Endodermal cell (in vitro differentiated cells): ENCODE results near the gene ZNF790. TPM values are rescaled to one million over a fixed set of nuclear protein-coding genes. Genes with fewer than 3 reads are reported as not detected.
"Not testable (repeated sequence)": the region's sequence is repeated elsewhere in the genome, so short reads cannot be mapped to it uniquely, and the experiment has no call there.

Source experiments
- DNase-seq: peaks from one replicate; pipeline ENCODE4 v3.0.0-alpha.2; 2017
- H3K27ac ChIP-seq: 2 replicates; pipeline ENCODE4 v1.5.1; 2013; ENCODE audit warnings: mild to moderate bottlenecking, low read depth, low read length, moderate library complexity
- H3K27me3 ChIP-seq: 2 replicates; pipeline ENCODE4 v1.6.1; 2013; ENCODE audit warnings: mild to moderate bottlenecking, low read length, moderate library complexity; ENCODE audit not compliant: insufficient read depth, control insufficient read depth, poor library complexity, severe bottlenecking
- H3K36me3 ChIP-seq: 2 replicates; pipeline ENCODE4 v1.7.0; 2013; ENCODE audit warnings: mild to moderate bottlenecking, low read length, moderate library complexity; ENCODE audit not compliant: control insufficient read depth, insufficient read depth
- H3K4me1 ChIP-seq: one replicate; pipeline ENCODE4 v1.7.0; 2013; ENCODE audit warnings: low read length; ENCODE audit not compliant: control insufficient read depth, insufficient read depth
- H3K4me3 ChIP-seq: 2 replicates; pipeline ENCODE4 v1.5.1; 2013; ENCODE audit warnings: mild to moderate bottlenecking, low read length, moderate library complexity
- H3K9ac ChIP-seq: 2 replicates; pipeline ENCODE4 v1.6.1; 2013; ENCODE audit warnings: mild to moderate bottlenecking, low read length, moderate library complexity; ENCODE audit not compliant: poor library complexity, severe bottlenecking; ENCODE audit errors: extremely low read depth
- H3K9me3 ChIP-seq: 2 replicates; pipeline ENCODE4 v1.6.1; 2013; ENCODE audit warnings: mild to moderate bottlenecking, low read length, moderate library complexity; ENCODE audit not compliant: control insufficient read depth
- H3K27ac Mint-ChIP-seq: 2 replicates; pipeline ENCODE4 v1.8.0; 2020; ENCODE audit warnings: mixed read lengths
- H3K27me3 Mint-ChIP-seq: 2 replicates; pipeline ENCODE4 v1.8.0; 2021; ENCODE audit warnings: mild to moderate bottlenecking, mixed read lengths; ENCODE audit not compliant: insufficient read depth
- H3K36me3 Mint-ChIP-seq: 2 replicates; pipeline ENCODE4 v1.8.0; 2020; ENCODE audit warnings: low read depth, mixed read lengths
- H3K4me1 Mint-ChIP-seq: 2 replicates; pipeline ENCODE4 v1.8.0; 2020; ENCODE audit warnings: mixed read lengths
- H3K4me3 Mint-ChIP-seq: 2 replicates; pipeline ENCODE4 v1.8.0; 2020; ENCODE audit warnings: mild to moderate bottlenecking, moderate library complexity, mixed read lengths
- H3K9me3 Mint-ChIP-seq: 2 replicates; pipeline ENCODE4 v1.8.0; 2020; ENCODE audit warnings: mild to moderate bottlenecking, mixed read lengths
- WGBS, 2 experiments: methylation state at CpG; one replicate each; pipeline versions ENCODE4 v1.1.5 to v1.1.7; 2013; ENCODE audit warnings: missing lambda C conversion rate in 2 of 2, mixed read lengths in 1 of 2; ENCODE audit not compliant: insufficient coverage in 1 of 2, insufficient read length in 1 of 2; 5-methylcytosine and 5-hydroxymethylcytosine counted together
- total RNA-seq, 2 donors: library from RNA; stranded (reverse); fragmentation: NEBNext Ultra II Directional in 1 of 2; extraction: Animal tissue kit (Norgen Biotek cat#: 25700) in 1 of 2; gene quantifications; 2 replicates in 1 of 2; 3 replicates in 1 of 2; pipeline ENCODE4 v1.2.1, GENCODE V29; 2021
- TF ChIP-seq, protein P1 (sequence below): fragments of 200-600 bp; sonication (generic); conservative IDR thresholded peaks from 2 replicates; pipeline ENCODE4 v1.5.0; 2021; ENCODE audit warnings: antibody characterized with exemption, mild to moderate bottlenecking

The ZNF790 gene
- total RNA-seq, 2 donors from 2014 or later, result 7.3 to 10.1 TPM

DNA sequence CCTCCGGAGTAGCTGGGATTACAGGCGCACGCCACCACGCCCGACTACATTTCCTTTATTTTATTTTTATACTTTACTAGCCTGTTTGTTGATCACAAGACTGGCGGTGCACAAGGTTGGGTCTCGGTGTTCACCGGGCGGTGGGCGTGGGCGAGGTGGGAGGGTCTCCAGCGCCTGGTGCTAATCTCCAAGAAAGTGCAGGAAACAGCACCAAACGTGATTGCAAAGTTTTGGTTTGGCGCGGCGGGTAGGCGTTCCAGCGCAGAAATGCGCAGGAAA is 41.5 kb downstream of the ZNF790 start:
- TF ChIP-seq, protein P1, sequence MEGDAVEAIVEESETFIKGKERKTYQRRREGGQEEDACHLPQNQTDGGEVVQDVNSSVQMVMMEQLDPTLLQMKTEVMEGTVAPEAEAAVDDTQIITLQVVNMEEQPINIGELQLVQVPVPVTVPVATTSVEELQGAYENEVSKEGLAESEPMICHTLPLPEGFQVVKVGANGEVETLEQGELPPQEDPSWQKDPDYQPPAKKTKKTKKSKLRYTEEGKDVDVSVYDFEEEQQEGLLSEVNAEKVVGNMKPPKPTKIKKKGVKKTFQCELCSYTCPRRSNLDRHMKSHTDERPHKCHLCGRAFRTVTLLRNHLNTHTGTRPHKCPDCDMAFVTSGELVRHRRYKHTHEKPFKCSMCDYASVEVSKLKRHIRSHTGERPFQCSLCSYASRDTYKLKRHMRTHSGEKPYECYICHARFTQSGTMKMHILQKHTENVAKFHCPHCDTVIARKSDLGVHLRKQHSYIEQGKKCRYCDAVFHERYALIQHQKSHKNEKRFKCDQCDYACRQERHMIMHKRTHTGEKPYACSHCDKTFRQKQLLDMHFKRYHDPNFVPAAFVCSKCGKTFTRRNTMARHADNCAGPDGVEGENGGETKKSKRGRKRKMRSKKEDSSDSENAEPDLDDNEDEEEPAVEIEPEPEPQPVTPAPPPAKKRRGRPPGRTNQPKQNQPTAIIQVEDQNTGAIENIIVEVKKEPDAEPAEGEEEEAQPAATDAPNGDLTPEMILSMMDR, result no peak
- Histone ChIP-seq H3K9me3 (peaks cover 57% of the 10 kb centered on the region), H3K27me3 (no peaks in the 10 kb centered on the region), H3K4me3 (peak overlapping the region; percentile 89), H3K9ac (no peak overlapping the region), H3K27ac (no peak overlapping the region), H3K36me3 (peaks cover 15% of the 10 kb centered on the region), H3K4me1 (no peaks in the 10 kb centered on the region)
- peak overlapping the region; percentile 75 for H3K4me3 Mint-ChIP-seq
- no peaks in the 10 kb centered on the region for H3K4me1 Mint-ChIP-seq
- H3K36me3 Mint-ChIP-seq, result peaks cover 28% of the 10 kb centered on the region
- no peak overlapping the region for H3K27ac Mint-ChIP-seq
- no peak for DNase-seq
- H3K9me3 Mint-ChIP-seq, result peaks cover 81% of the 10 kb centered on the region
- WGBS, 2 experiments, result 95 to 97% methylated on average over 16 to 19 of the region's 19 CpGs
- peaks cover 6% of the 10 kb centered on the region for H3K27me3 Mint-ChIP-seq

DNA sequence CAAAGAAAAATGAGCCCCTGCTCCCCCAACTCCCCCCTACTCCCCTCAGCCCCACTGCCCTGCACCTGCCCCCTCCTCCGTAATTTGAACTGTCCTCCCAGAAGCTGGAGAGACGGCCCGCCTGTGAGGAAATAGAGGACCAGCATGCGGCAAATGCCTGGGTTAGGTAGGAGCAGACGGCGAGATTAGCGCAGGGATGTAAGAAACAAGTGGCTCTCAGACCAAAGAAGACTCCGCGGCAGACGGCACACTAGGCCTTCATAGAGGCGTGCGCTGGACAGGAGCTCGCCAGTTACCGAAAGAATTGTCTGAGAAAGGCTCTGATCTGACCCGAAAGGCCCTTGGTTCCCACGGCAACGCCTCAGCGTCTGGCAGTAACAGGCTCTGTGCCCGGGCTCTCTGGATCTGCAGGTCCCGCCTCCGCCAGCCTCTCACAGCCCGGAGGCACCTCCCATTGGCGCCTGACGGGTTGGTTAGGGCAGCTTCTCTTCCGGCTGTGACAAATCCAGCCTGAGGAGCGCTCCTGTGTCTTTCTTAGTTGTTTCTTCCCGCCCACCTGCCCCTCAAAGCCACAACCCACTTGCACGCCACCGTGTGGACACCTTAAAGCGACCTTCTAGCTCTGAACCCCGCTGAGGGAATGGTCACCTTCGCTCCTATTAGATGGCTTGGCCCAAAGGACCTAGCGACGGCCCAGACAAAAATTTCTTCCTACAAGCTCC is 46.6 kb downstream of the ZNF790 start:
- Mint-ChIP-seq H3K9me3 (peaks cover 72% of the 10 kb centered on the region), H3K4me3 (peak overlapping the region; percentile 53)
- not testable (repeated sequence) for H3K4me1 ChIP-seq, DNase-seq, H3K9ac ChIP-seq, H3K27me3 ChIP-seq, H3K27ac ChIP-seq, H3K36me3 Mint-ChIP-seq, H3K36me3 ChIP-seq, H3K4me1 Mint-ChIP-seq, H3K27ac Mint-ChIP-seq, H3K27me3 Mint-ChIP-seq, H3K4me3 ChIP-seq
- TF ChIP-seq, protein P1, result peak; percentile 40
- WGBS, 2 experiments, result 82% methylated on average over 20 to 29 of the region's 34 CpGs
- peaks cover 25% of the 10 kb centered on the region for H3K9me3 ChIP-seq

DNA sequence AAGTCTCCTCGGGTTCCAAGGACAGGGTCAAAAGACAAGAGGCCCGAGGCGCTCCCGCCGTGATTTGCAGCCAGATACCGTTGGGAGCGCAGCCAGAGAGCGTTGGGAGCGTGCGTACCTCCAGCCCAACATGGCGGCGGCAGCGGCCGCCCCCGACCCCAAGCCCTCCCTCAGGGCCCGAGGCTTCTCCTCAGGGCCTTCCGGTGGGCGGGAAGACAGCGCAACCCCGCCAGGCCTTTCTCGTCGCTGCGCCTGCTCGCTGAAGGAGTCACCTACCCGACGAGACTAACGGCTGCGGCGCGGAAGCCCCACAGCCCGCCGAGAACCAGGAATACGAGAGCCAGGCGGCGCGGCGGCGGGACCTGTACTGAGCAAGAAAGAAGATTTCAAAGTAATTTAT is 62.4 kb downstream of the ZNF790 start:
- Histone ChIP-seq H3K27ac (no peak overlapping the region), H3K9ac (no peak overlapping the region), H3K27me3 (no peaks in the 10 kb centered on the region), H3K4me3 (no peak overlapping the region), H3K36me3 (peaks cover 3% of the 10 kb centered on the region), H3K4me1 (no peaks in the 10 kb centered on the region), H3K9me3 (peaks cover 25% of the 10 kb centered on the region)
- Mint-ChIP-seq H3K36me3 (peaks cover 38% of the 10 kb centered on the region), H3K27me3 (no peaks in the 10 kb centered on the region), H3K9me3 (peaks cover 53% of the 10 kb centered on the region), H3K4me1 (peaks cover 8% of the 10 kb centered on the region), H3K27ac (no peak overlapping the region), H3K4me3 (peak overlapping the region; percentile 17)
- TF ChIP-seq, protein P1, result no peak
- WGBS, 2 experiments, result 96 to 97% methylated on average over 17 to 38 of the region's 38 CpGs
- no peak for DNase-seq
